ENCODE measurements around the gene OS9. TPM values are rescaled to one million over a fixed set of nuclear protein-coding genes. Genes with fewer than 3 reads are reported as not detected.

OS9 gene
- total and polyA plus RNA-seq, 9 of the 15 experiments (the other 6 are each of a cell fraction or from before 2014, with no cell fraction given): 4.6 to 105 (median 89.5) TPM

- Histone ChIP-seq H3K9ac (ENCODE audit: insufficient read depth in 1 of 2, low read depth in 2 of 2, low read length in 2 of 2) (no peak overlapping the region; a peak in 1 of 4 replicates), H3K36me3 (ENCODE audit: control insufficient read depth, insufficient read depth, low read length) (peaks cover 31% of the 10 kb centered on the region), H3K4me1 (replicated peaks in 1 of 2; ENCODE audit: control insufficient read depth in 2 of 2, insufficient read depth in 2 of 2, low read length in 2 of 2) (peaks cover 14 to 32% of the 10 kb centered on the region in 2 experiments), H3K79me2 (ENCODE audit: control insufficient read depth, insufficient read depth, low read length) (peaks cover 6% of the 10 kb centered on the region), H4K20me1 (replicated peaks; ENCODE audit: control insufficient read depth, insufficient read depth, low read length) (no peaks in the 10 kb centered on the region), H3K27ac (ENCODE audit: extremely low read depth, low read depth, low read length) (no peak overlapping the region), H2AFZ (ENCODE audit: low read depth, low read length) (no peak overlapping the region), H3K9me1 (ENCODE audit: control insufficient read depth, insufficient read depth, low read length) (no peaks in the 10 kb centered on the region), H3K4me2 (ENCODE audit: insufficient read depth, low read length) (peak overlapping the region; percentile 63), H3K4me3 (no peak overlapping the region), H3K9me3 (replicated peaks; ENCODE audit: control insufficient read depth, insufficient read depth, low read depth, low read length) (no peaks in the 10 kb centered on the region), H3K27me3 (ENCODE audit: control insufficient read depth in 2 of 2, insufficient read depth in 2 of 2, low read length in 2 of 2) (no peaks in the 10 kb centered on the region)
- in situ Hi-C loops (cut with MboI) (no loop called here), intact Hi-C loops (cut with micrococcal nuclease) (no loop called here)
- peak; percentile 69 for FAIRE-seq
- POLR2A ChIA-PET: interaction anchor here (1.0 to 3.8 kb wide), 6 partner anchors 9 to 141 kb away, joined by 3 to 26 read pairs (median 4); partner anchors contain the start of genes AVIL, TSFM and TSPAN31
- BruUV-seq (replicated peaks): no TSS peak
- no peak for ATAC-seq
- WGBS (ENCODE audit: insufficient coverage, low coverage, missing lambda C conversion rate): 78% methylated on average over 23 of the region's 40 CpGs
- DNase-seq (ENCODE audit: extremely low read depth in 1 of 4, low spot score in 3 of 4): no peak
- CTCF ChIA-PET (ENCODE audit: low intra/inter-chr PET ratio): no interaction called here
- TF ChIP-seq ZNF143 (CRISPR knock-in tag; IDR thresholded peaks at IDR 0.05) (no peak), RBM39 (optimal IDR thresholded peaks at IDR 0.05; ENCODE audit: low read depth, low read length) (no peak), MCM7 (IDR thresholded peaks at IDR 0.05) (no peak), ZNF165 (CRISPR knock-in tag; IDR thresholded peaks at IDR 0.05; ENCODE audit: borderline replicate concordance) (no peak), ZBTB11 (CRISPR knock-in tag; IDR thresholded peaks at IDR 0.05) (peak in 1 of 3 experiments; percentile 39; a peak in 1 of 6 replicates), MYBL2 (IDR thresholded peaks at IDR 0.05; ENCODE audit: low read depth) (no peak), MYBL2 (CRISPR knock-in tag; IDR thresholded peaks at IDR 0.05; ENCODE audit: borderline replicate concordance) (no peak), PHB2 (IDR thresholded peaks at IDR 0.05; ENCODE audit: low read depth) (no peak)
These were observed 71.9 kb downstream of the OS9 start for GRCh38 chr12:57765698-57766463.
